Esophagus squamous epithelium (tissue), 5 donors: ENCODE results near the gene FAAP20. TPM values are rescaled to one million over a fixed set of nuclear protein-coding genes. Genes with fewer than 3 reads are reported as not detected.

Experiments
- DNase-seq: peaks from one replicate; lab custom pipeline; 2025; lab: John Stamatoyannopoulos, UW
- H3K27ac ChIP-seq, 4 donors: fragments of 200-600 bp; sonication (generic); one replicate each; pipeline ENCODE4 v1.5.1; 2016 to 2019; ENCODE audit warnings: mild to moderate bottlenecking in 1 of 4
- H3K27me3 ChIP-seq, 4 donors: fragments of 200-600 bp; sonication (generic); 1 replicate in 3 of 4; 2 replicates in 1 of 4; pipeline versions ENCODE4 v1.5.1 to v1.6.0; 2017 to 2021; ENCODE audit warnings: antibody characterized with exemption in 1 of 4
- H3K36me3 ChIP-seq, 3 donors: fragments of 200-600 bp; sonication (generic); one replicate each; pipeline ENCODE4 v1.5.1; 2016 to 2019
- H3K4me1 ChIP-seq, 3 donors: fragments of 200-600 bp; sonication (generic); one replicate each; pipeline ENCODE4 v1.5.1; 2017 to 2019
- H3K4me3 ChIP-seq, 4 donors: fragments of 200-600 bp; sonication (generic); 1 replicate in 3 of 4; 2 replicates in 1 of 4; pipeline ENCODE4 v1.5.1; 2016 to 2019; ENCODE audit warnings: mild to moderate bottlenecking in 2 of 4, moderate library complexity in 1 of 4
- H3K9me3 ChIP-seq, 3 donors: fragments of 200-600 bp; sonication (generic); one replicate each; pipeline ENCODE4 v1.5.1; 2016 to 2019
- POLR2A ChIP-seq, 4 donors: fragments of 450-650 bp; IDR thresholded peaks; one replicate each; pipeline ENCODE4 v1.6.1; 2017; ENCODE audit warnings: antibody characterized with exemption in 4 of 4, mild to moderate bottlenecking in 4 of 4, moderate library complexity in 3 of 4
- WGBS, 2 donors: methylation state at CpG; one replicate each; pipeline ENCODE4 v1.1.5; 2018; 5-methylcytosine and 5-hydroxymethylcytosine counted together
- intact Hi-C: fragments of 100-400 bp; cut with DNase I; formaldehyde crosslinking; loops from one replicate; pipeline ENCODE4 v1.15.0; 2022
- total RNA-seq, 4 donors: library from RNA; depleted of rRNA; stranded (reverse); fragments of >200 nt; gene quantifications; one replicate each; pipeline ENCODE4 v1.1.0, GENCODE V29; 2016
- TF ChIP-seq, protein P1 (sequence below), 6 experiments: fragments of 450-650 bp in 4 of 6; fragments of 200-600 bp in 2 of 6; sonication (generic) in 2 of 6; IDR thresholded peaks; one replicate each; pipeline ENCODE4 v1.5.1; 2016 to 2019; ENCODE audit warnings: antibody characterized with exemption in 6 of 6, mild to moderate bottlenecking in 4 of 6, moderate library complexity in 4 of 6
- donor health status: DM: yes; HTN: yes; CAD: no.

Gene FAAP20
- total RNA-seq, 4 donors from 2014 or later: 8.6 to 22.5 (median 18.1) TPM

DNA sequence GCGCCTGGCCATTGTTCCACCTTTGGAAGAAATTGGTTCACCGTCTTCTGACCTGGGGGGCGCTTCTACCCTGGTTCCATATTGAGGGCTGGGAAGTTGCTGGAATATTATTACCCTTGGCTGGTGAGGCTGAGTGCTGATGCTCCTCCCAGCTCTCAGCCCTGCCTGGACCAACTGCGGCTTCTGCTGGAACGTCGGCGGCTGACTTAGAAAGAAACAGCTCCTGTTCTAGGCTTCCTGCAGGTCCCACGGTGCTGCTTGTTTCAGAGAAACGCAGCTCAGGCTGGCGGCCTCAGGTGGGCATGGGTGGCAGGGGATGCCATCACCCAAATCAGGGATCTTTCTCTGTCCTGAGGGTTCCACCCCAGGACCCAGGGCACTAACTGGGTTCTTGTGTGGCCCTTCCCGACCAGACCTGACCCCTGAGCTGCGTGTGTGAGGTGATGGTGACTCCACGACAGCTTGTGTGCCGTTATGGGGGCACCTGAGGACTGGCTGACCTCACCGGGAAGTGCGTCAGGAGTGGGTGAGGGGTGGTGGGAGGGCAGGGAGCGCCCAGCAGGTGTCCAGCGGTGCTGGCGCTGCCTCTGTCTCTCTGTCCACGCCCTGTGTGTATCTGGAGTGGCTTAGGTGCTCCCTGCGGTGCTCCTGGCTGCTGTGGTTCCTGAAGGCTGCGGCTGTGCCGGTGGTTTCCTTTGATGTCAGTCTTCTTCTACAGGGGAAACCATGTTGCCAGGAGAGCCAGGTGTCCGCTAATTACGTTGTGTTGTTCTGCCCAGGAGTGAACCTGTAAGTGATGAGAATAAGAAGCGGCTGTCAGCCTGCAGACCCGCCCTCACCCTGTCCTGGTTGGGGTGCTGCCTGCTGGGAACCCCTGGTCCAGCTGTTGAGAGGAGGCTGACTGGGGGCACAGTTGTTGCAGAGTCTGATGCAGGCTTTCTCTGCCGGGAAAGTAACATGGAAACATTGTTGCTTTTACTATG is 42.4 kb upstream of the FAAP20 start:
- Histone ChIP-seq H3K27me3 (no peaks in the 10 kb centered on the region), H3K36me3 (peaks cover 0 to 15% (median 0%) of the 10 kb centered on the region in 3 donors), H3K27ac (peak overlapping the region in 3 of 4 donors; percentile 64 to 94 (median 91)), H3K4me3 (peak overlapping the region in 1 of 4 donors; percentile 21), H3K4me1 (peaks cover 82 to 100% (median 94%) of the 10 kb centered on the region in 3 donors), H3K9me3 (no peaks in the 10 kb centered on the region)
- WGBS, 2 donors: 72 to 86% methylated on average over 5 to 12 of the region's 28 CpGs
- TF ChIP-seq, protein P1, sequence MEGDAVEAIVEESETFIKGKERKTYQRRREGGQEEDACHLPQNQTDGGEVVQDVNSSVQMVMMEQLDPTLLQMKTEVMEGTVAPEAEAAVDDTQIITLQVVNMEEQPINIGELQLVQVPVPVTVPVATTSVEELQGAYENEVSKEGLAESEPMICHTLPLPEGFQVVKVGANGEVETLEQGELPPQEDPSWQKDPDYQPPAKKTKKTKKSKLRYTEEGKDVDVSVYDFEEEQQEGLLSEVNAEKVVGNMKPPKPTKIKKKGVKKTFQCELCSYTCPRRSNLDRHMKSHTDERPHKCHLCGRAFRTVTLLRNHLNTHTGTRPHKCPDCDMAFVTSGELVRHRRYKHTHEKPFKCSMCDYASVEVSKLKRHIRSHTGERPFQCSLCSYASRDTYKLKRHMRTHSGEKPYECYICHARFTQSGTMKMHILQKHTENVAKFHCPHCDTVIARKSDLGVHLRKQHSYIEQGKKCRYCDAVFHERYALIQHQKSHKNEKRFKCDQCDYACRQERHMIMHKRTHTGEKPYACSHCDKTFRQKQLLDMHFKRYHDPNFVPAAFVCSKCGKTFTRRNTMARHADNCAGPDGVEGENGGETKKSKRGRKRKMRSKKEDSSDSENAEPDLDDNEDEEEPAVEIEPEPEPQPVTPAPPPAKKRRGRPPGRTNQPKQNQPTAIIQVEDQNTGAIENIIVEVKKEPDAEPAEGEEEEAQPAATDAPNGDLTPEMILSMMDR (IDR thresholded peaks at IDR 0.05): no peak
- no peak for TF ChIP-seq POLR2A (IDR thresholded peaks at IDR 0.05)
- intact Hi-C loops: no loop called here
- no peak for DNase-seq

DNA sequence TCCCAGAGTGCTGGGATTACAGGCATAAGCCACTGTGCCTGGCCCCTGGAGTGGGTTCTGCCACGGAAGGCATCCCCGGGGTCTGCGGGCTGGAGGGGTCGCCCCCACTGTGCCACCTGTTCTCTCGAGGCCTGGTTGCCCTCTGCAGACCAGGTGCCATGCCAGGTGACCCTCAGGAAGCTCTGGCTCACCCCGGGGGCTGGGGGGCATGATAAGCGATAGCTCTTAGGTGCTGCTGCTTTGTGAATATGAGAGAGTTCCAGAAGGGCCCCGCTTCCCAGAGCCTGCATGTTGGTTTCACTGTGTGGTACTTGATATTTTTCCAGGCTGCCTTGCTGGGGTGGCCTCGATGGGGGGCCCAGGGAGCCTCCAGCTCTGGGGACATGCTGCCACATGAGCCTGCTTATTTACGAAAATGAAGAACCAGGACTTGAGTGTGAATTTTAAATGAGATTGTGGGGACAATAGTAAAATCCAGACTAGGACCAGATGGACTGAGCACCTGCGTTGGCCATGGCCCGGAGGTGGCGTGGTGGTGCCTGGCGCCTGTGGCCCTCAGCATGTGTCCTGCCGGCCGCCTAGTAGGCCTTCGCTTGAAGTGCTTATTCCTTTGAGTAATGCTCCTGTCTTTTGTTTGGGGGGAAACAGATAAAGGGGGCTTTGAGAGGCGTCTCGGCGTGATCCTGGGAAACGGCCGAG is 40.9 kb upstream of the FAAP20 start:
- Histone ChIP-seq H3K4me3 (peak overlapping the region in 1 of 4 donors; percentile 28), H3K4me1 (peaks cover 93 to 100% (median 98%) of the 10 kb centered on the region in 3 donors), H3K9me3 (no peaks in the 10 kb centered on the region), H3K27ac (peak overlapping the region; percentile 82 to 94 (median 91)), H3K36me3 (no peaks in the 10 kb centered on the region), H3K27me3 (no peaks in the 10 kb centered on the region)
- intact Hi-C loops: no loop called here
- WGBS, 2 donors: 75 to 82% methylated on average over 12 to 14 of the region's 22 CpGs
- no peak for DNase-seq
- TF ChIP-seq, protein P1 (IDR thresholded peaks at IDR 0.05): no peak
- TF ChIP-seq POLR2A (IDR thresholded peaks at IDR 0.05): no peak

DNA sequence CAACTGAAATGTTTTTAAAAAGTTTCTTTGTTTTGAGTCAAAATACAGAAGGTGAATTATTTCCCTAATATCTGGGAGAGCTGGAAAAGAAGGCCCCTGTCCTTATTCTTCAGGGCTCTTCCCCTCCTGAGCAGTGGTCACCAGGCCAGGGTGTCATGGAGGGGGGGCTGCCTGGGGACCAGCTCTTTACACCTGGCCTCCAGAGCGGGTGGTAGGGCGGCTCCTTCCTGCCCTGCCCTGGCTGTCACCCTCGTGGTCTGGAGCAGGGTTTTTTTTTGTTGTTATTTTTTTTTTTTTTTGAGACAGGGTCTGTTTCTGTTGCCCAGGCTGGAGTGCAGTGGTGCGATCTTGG is 40.2 kb upstream of the FAAP20 start:
- WGBS, 2 donors: 14 to 39% methylated on average over 3 to 4 of the region's 4 CpGs
- no peak for DNase-seq
- no peaks in the 10 kb centered on the region for H3K27me3 ChIP-seq
- no peaks in the 10 kb centered on the region for H3K36me3 ChIP-seq
- peak overlapping the region in 3 of 4 donors; percentile 24 to 77 (median 71) for H3K4me3 ChIP-seq
- TF ChIP-seq POLR2A (IDR thresholded peaks at IDR 0.05): no peak
- TF ChIP-seq, protein P1 (IDR thresholded peaks at IDR 0.05): no peak
- intact Hi-C loops: no loop called here
- no peaks in the 10 kb centered on the region for H3K9me3 ChIP-seq
- peak overlapping the region; percentile 82 to 94 (median 91) for H3K27ac ChIP-seq
- peaks cover 88 to 100% (median 98%) of the 10 kb centered on the region in 3 donors for H3K4me1 ChIP-seq

DNA sequence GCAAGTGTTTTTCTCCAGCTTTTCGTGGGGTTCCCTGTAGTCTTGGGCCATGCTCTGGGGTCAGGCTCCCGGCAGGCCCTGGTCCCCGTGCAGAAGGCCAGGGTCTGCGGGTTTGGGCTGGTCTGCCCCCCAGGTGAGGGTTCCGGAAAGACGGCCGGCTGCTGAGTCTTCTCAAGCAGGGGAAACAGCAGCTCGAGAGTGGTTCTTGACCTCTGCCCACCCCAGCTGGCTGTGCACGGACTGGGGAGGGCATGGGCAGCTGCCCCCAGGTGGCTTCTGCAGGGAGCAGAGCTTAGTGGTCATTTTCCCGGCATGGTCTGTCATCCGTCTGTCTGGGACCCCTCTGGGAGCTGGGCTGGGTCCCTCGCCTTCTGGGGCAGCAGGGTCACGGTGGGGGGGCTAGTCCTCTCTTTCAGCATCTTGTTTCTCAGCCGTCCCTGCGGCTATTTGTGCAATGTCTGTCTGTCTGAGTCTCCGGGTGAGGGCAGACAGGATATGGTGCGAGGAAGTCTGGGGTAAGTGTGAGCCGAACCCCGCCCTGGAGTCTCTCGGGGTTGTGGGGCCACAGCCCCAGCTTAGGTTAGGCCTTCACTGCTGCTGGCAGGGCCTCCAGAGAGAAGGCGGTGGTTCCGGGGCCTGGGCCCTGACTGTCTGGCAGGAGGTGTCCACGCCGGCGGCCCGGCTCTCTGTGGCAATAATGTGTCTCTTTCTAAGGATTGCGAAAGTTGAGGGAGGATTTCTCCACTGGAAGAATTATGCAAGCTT is 39.6 kb upstream of the FAAP20 start:
- WGBS, 2 donors: 0% methylated on average over 5 to 7 of the region's 27 CpGs
- intact Hi-C loops: no loop called here
- Histone ChIP-seq H3K27me3 (no peaks in the 10 kb centered on the region), H3K9me3 (no peaks in the 10 kb centered on the region), H3K4me1 (peaks cover 84 to 100% (median 95%) of the 10 kb centered on the region in 3 donors), H3K27ac (peak overlapping the region; percentile 82 to 94 (median 91)), H3K36me3 (no peaks in the 10 kb centered on the region), H3K4me3 (peak overlapping the region in 3 of 4 donors; percentile 24 to 77 (median 71))
- DNase-seq: no peak
- TF ChIP-seq POLR2A (IDR thresholded peaks at IDR 0.05): peak in 2 of 4 donors; percentile 44 to 50
- TF ChIP-seq, protein P1 (IDR thresholded peaks at IDR 0.05): no peak
